Midbrain (tissue), 1 donor: Measurements from ENCODE around the gene SAP30BP.
"Not testable (repeated sequence)": the region's sequence is repeated elsewhere in the genome, so short reads cannot be mapped to it uniquely, and the experiment has no call there.

ENCODE experiments used
- DNase-seq: peaks from one replicate; lab custom pipeline; 2025; lab: John Stamatoyannopoulos, UW

The SAP30BP gene

GRCh38 chr17:75633486-75634375, 33.4 kb upstream of the SAP30BP start:
- DNase-seq = peak; percentile 84

- DNase-seq = no peak
These were observed 32.8 kb upstream of the SAP30BP start for GRCh38 chr17:75634376-75634740.

GRCh38 chr17:75634754-75635609, 32.2 kb upstream of the SAP30BP start:
- no peak for DNase-seq

GRCh38 chr17:75635610-75636202, 31.4 kb upstream of the SAP30BP start:
- peak; percentile 68 for DNase-seq

- DNase-seq = no peak
These were observed 30.6 kb upstream of the SAP30BP start for GRCh38 chr17:75636381-75637142.

GRCh38 chr17:75637143-75637538, 30.0 kb upstream of the SAP30BP start:
- peak; percentile 31 for DNase-seq

GRCh38 chr17:75637551-75637950, 29.6 kb upstream of the SAP30BP start:
- no peak for DNase-seq

GRCh38 chr17:75638039-75638438, 29.1 kb upstream of the SAP30BP start:
- DNase-seq = not testable (repeated sequence)

GRCh38 chr17:75638893-75639292, 28.2 kb upstream of the SAP30BP start:
- no peak for DNase-seq

GRCh38 chr17:75639327-75639726, 27.8 kb upstream of the SAP30BP start:
- no peak for DNase-seq

- DNase-seq = no peak
These were observed 27.2 kb upstream of the SAP30BP start for GRCh38 chr17:75639771-75640555.

GRCh38 chr17:75640556-75641119, 26.5 kb upstream of the SAP30BP start:
- no peak for DNase-seq

GRCh38 chr17:75641343-75641742, 25.8 kb upstream of the SAP30BP start:
- peak; percentile 14 for DNase-seq

GRCh38 chr17:75642182-75642783, 24.9 kb upstream of the SAP30BP start:
- DNase-seq = no peak

GRCh38 chr17:75642784-75643642, 24.1 kb upstream of the SAP30BP start:
- no peak for DNase-seq

GRCh38 chr17:75643643-75644017, 23.5 kb upstream of the SAP30BP start:
- no peak for DNase-seq

GRCh38 chr17:75645501-75645888, 21.6 kb upstream of the SAP30BP start:
- no peak for DNase-seq

GRCh38 chr17:75645889-75646637, 21.1 kb upstream of the SAP30BP start:
- DNase-seq = peak; percentile 88

GRCh38 chr17:75646638-75646992, 20.5 kb upstream of the SAP30BP start:
- no peak for DNase-seq
